Epithelial cell of proximal tubule (primary cell): ENCODE data around the gene RNF114. TPM values are rescaled to one million over a fixed set of nuclear protein-coding genes. Genes with fewer than 3 reads are reported as not detected.
A peak's percentile ranks its signal among the peaks of the same experiment; 100 is the strongest.
"Not testable (repeated sequence)": the region's sequence is repeated elsewhere in the genome, so short reads cannot be mapped to it uniquely, and the experiment has no call there.

Source experiments
- DNase-seq: peaks from one replicate; pipeline ENCODE4 v3.0.0-alpha.2; 2011; ENCODE audit warnings: low read depth
- H3K4me3 ChIP-seq: 2 replicates; pipeline ENCODE4 v1.5.1; 2011; ENCODE audit warnings: low read depth, mild to moderate bottlenecking, low read length
- total RNA-seq: library from RNA; depleted of rRNA; stranded (reverse); fragments of >200 nt; gene quantifications from 2 replicates; pipeline ENCODE4 v1.2.3, GENCODE V29; 2015
- TF ChIP-seq, protein P1 (sequence below): conservative IDR thresholded peaks from 2 replicates; pipeline ENCODE4 v1.5.1; 2012; ENCODE audit warnings: low read depth, mild to moderate bottlenecking, low read length

The RNF114 gene
- total RNA-seq, 1 donor from 2014 or later = 157 TPM

DNA sequence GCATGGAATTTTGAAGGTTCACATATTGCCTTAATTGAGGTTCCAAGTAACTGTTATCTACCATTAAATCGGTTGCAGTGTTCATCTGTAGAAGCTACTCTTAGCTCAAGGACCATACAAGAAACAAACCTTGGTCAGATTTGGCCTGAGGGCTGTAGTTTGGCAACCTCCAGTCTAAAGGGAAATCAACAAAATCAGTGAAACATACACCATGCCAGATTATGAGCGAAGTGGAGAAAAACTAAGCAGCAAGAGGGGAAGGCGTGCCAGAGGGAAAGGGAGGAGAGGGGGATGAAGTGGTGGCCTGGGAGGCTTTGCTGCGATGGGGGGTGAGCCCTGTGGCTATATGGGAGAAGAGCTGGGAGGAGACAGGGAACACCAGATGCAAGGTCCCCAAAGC is 37.8 kb downstream of the RNF114 start:
- no peak for DNase-seq
- TF ChIP-seq, protein P1, sequence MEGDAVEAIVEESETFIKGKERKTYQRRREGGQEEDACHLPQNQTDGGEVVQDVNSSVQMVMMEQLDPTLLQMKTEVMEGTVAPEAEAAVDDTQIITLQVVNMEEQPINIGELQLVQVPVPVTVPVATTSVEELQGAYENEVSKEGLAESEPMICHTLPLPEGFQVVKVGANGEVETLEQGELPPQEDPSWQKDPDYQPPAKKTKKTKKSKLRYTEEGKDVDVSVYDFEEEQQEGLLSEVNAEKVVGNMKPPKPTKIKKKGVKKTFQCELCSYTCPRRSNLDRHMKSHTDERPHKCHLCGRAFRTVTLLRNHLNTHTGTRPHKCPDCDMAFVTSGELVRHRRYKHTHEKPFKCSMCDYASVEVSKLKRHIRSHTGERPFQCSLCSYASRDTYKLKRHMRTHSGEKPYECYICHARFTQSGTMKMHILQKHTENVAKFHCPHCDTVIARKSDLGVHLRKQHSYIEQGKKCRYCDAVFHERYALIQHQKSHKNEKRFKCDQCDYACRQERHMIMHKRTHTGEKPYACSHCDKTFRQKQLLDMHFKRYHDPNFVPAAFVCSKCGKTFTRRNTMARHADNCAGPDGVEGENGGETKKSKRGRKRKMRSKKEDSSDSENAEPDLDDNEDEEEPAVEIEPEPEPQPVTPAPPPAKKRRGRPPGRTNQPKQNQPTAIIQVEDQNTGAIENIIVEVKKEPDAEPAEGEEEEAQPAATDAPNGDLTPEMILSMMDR = no peak
- no peak overlapping the region for H3K4me3 ChIP-seq

DNA sequence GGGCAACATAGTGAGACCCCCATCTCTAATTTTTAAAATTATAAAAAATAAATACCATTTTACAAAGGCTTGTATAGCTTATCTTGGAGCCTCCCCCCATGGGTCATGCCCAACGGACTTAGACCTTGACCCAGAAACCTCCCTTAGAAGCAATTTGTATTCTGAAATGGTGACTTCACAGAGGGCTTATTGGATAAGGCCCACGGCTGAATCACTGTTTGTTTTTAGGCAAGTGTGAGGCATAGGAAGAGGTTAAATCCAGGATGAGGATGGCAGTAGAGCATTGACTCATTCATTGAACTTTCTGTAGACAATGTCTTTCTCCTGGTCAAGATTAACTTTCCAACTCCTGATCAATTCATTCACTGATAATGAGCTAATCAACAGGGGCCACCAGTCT is 40.3 kb downstream of the RNF114 start:
- H3K4me3 ChIP-seq = no peak overlapping the region
- no peak for DNase-seq
- TF ChIP-seq, protein P1 = no peak

DNA sequence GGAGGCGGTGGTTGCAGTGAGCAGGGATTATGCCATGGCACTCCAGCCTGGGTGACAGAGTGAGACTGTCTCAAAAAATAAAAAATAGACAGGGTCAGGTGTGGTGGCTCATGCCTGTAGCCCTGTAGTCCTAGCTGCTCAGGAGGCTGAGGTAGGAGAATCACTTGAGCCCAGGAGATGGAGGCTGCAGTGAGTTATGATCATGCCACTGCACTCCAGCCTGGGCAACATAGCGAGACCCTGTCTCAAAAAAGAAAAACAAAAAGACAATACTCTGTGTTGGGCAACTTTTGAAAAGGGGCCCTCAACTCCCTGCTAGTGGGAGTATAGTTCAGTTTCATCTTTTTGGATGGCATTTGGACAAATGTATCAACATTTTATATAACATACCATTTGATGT is 41.5 kb downstream of the RNF114 start:
- H3K4me3 ChIP-seq, DNase-seq: not testable (repeated sequence)

DNA sequence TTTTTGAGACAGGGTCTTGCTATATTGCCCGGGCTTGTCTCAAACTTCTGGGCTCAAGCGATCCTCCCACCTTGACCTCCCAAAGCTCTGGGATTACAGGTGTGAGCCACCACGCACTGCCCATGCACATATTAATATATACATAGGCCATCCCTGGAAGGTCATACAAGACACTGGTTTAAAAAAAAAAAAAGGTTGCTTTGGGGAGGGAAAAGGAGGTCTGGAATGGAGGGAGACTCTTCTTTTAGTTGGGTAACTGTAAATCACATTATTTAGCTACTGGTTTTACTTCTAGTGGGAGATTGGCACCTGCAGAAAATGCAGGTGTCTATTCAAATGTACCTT is 42.5 kb downstream of the RNF114 start:
- DNase-seq = no peak
- TF ChIP-seq, protein P1 = no peak

DNA sequence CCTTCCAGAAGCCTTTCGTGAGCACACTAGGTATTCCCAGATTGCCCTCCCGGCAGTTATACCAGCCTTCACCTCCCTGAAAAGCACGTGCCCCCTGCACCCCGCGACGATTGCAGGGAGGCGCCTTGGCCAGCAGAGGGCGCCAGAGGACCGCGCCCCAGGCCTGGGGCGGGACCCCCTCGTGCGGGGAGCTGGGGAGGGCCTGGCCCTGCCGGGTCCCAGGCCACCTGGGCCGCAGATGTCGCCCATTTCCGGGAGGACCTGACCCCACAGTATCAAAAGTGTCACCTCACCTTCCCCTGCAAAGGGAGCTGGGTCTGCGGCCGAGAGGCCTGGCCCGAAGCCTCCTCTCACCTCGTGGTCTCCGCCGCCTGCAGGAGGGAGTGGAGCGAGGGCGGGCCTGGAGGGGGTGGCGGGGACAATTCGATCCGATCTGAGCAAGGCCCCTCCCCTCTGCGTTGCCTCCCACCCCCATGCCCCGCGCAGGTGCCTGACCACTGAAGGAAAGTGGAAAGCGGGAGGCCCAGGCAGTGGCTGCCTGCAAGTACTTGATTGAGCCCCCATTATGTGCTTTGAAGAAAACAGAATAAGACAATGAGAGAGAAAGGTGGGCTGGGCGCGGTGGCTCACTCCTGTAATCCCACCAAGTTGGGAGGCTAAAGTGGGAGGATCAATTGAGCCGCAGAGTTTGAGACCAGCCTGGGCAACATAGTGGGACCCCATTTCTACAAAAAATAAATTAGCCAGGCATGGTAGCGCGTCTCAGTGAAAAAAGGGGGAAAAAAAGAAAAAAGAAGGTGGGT is 43.0 kb downstream of the RNF114 start:
- peak overlapping the region; percentile 43 for H3K4me3 ChIP-seq
- no peak for DNase-seq
- TF ChIP-seq, protein P1 = peak; percentile 98

More for the DNA sequence above, 42.5 kb downstream of the RNF114 start:
- no peak overlapping the region for H3K4me3 ChIP-seq

DNA sequence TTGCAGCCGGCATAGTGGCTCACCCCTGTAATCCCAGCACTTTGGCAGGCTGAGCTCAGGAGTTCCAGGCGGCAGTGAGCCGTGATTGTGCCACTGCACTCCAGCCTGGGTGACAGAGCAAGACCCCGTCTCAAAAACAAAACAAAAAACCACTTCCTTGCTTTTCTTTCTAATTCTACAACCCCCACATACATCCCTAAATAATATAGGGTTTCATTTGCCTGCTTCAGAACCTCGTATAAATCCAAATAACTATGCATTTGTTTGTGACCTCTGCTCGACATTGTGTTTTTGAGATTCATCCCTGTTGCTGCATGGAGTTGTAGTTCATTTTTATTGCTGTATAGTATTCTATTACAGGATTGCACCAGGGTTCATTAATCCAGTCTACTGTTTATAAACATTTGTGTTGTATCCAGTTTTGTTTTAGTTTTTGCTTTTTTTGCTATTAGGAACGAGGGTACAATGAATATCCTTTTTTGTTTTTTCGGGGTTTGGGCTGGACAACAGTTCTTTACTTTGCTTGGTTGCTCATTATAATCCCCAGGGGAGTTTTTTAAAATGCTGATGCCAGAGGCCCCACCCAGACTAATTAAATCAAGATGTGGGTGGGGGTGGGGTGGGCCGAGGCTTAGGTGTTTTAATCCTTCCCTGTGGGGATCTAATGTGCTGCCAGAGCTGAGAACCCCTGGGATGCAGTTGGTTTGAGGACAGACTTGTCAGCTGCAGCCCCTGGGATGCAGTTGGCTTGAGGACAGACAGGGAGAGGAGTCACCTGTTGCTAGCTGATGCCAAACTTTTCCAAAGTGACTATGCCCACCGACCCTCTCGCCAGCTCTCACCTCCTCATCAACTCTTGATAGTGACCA is 44.2 kb downstream of the RNF114 start:
- no peak overlapping the region for H3K4me3 ChIP-seq
- no peak for DNase-seq
- TF ChIP-seq, protein P1 = no peak

DNA sequence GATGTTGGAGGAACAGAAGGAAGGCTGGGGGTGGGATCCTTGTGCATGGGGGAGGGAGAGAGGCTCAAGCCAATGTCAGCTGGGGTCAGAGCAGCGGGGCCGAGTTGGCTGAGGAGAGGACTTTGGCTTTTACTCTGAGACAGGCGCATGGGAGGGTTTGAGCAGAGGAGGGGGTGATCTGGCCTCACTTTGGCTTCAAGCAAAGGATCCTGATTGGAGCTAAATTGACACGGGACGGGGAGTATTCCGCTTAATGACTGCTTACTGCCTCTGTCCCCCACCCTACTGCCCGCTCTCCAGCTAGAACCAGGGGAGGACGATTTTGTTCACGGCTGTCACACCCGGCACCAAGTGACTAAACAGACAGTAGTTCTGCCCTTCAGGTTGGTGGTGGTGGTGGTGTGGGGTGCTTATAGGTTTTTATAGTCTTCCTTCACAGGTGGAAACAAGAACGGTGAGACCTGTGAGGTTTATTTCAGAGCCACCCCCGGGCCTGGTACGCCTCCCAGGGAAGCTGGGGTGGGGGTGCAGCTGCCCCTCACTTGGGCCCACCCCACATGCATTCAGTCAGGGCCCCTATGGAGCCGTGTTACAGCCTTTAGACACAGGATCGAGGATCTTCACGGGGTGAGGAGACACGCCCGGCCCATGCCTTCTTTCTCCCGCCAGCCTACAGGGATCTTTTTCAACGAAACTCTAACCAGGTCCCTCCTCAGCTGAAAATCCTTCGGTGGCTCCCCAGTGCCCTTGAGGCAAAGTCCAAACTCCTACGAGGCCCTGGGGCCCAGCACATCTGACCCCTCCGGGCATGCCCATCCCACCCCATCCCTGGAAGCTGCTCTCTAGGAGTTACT is 45.2 kb downstream of the RNF114 start:
- DNase-seq = no peak
- TF ChIP-seq, protein P1 = no peak
- H3K4me3 ChIP-seq = no peak overlapping the region
